Esophagus (tissue), 2 donors: ENCODE results near the gene XPNPEP1. TPM values are rescaled to one million over a fixed set of nuclear protein-coding genes. Genes with fewer than 3 reads are reported as not detected.

Experiments used
- H3K27ac ChIP-seq, 2 donors: one replicate each; pipeline ENCODE4 v1.5.1; 2013; ENCODE audit warnings: low read depth in 2 of 2, mild to moderate bottlenecking in 2 of 2, inconsistent platforms in 1 of 2, low read length in 1 of 2, moderate library complexity in 1 of 2
- H3K27me3 ChIP-seq, 2 donors: one replicate each; pipeline ENCODE4 v1.6.1; 2013; ENCODE audit warnings: low read length in 2 of 2, control low read depth in 1 of 2, mild to moderate bottlenecking in 1 of 2; ENCODE audit not compliant: insufficient read depth in 2 of 2, control insufficient read depth in 1 of 2
- H3K36me3 ChIP-seq, 2 donors: one replicate each; pipeline ENCODE4 v1.6.1; 2013; ENCODE audit warnings: low read length in 1 of 2; ENCODE audit not compliant: control insufficient read depth in 2 of 2, insufficient read depth in 2 of 2
- H3K4me1 ChIP-seq, 2 donors: one replicate each; pipeline ENCODE4 v1.6.1; 2013; ENCODE audit warnings: low read length in 1 of 2; ENCODE audit not compliant: control insufficient read depth in 2 of 2, insufficient read depth in 2 of 2
- H3K4me3 ChIP-seq, 2 donors: one replicate each; pipeline ENCODE4 v1.5.1; 2013; ENCODE audit warnings: low read length in 2 of 2, mild to moderate bottlenecking in 2 of 2, low read depth in 1 of 2, moderate library complexity in 1 of 2
- H3K9me3 ChIP-seq, 2 donors: one replicate each; pipeline ENCODE4 v1.6.1; 2013; ENCODE audit warnings: mild to moderate bottlenecking in 2 of 2, low read depth in 1 of 2, low read length in 1 of 2, moderate library complexity in 1 of 2; ENCODE audit not compliant: control insufficient read depth in 2 of 2, insufficient read depth in 1 of 2
- WGBS, 2 donors: extraction: QIAGEN DNeasy Blood & Tissue Kit; methylation state at CpG; one replicate each; pipeline ENCODE4 v1.1.7; 2013; 5-methylcytosine and 5-hydroxymethylcytosine counted together
- polyA plus RNA-seq, 2 donors: library from polyadenylated mRNA; stranded (reverse); fragments of 200-250 nt; gene quantifications; one replicate each; pipeline ENCODE4 v1.2.3, GENCODE V29; 2013
- donor health status: healthy with polysubstance abuse.
- donor health status: Bipolar disorder and iron deficiency.

The XPNPEP1 gene
- polyA plus RNA-seq, 2 donors = 11.3 to 29.3 TPM

DNA sequence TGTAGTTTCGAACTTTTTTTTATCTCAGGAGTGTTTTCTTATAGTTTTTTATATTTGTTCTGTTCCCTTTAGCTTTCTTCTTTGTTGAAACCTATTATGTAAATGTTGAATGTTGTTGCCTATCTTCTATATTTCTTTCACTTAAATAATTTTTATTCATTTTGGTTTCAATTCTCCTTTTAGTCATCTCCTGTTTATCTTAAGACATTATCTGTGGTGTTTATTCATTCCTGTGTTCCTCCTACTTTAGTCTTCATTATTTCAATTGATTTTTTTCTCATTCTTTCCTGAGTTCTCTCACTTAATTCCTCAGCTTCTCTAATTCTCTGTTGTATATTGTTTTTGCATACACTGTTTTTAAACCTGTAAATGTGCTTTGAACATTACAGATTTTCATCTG lies 64.1 kb downstream of the XPNPEP1 start:
- WGBS, 2 donors = 92 to 97% methylated on average over 1 of the region's 1 CpG
- no peaks in the 10 kb centered on the region for H3K4me1 ChIP-seq
- no peak overlapping the region for H3K4me3 ChIP-seq
- H3K36me3 ChIP-seq = peaks cover 0 to 3% of the 10 kb centered on the region in 2 donors
- peaks cover 0 to 1% of the 10 kb centered on the region in 2 donors for H3K9me3 ChIP-seq
- H3K27ac ChIP-seq = no peak overlapping the region
- no peaks in the 10 kb centered on the region for H3K27me3 ChIP-seq

DNA sequence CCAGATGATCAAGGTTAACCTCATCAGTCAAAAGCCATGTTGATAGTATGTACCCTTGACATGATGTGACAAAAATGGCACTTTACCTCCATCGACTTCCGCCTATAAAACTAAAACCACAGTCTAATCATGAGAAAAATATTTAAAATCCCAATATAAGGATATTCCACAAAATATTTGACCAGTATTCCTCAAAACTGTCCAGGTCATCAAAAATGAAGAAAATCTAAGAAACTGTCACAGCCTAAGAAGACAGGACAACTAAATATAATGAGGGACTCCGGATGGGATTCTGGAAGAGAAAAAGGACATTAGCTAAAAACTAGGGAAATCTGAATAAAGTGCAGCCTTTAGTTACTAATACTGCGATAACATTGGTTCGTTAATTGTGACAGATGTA lies 67.6 kb downstream of the XPNPEP1 start:
- Histone ChIP-seq H3K27me3 (no peaks in the 10 kb centered on the region), H3K27ac (no peak overlapping the region), H3K9me3 (no peaks in the 10 kb centered on the region), H3K4me1 (no peaks in the 10 kb centered on the region), H3K4me3 (no peak overlapping the region), H3K36me3 (no peaks in the 10 kb centered on the region)
- 89 to 91% methylated on average over 5 of the region's 5 CpGs for WGBS, 2 donors

DNA sequence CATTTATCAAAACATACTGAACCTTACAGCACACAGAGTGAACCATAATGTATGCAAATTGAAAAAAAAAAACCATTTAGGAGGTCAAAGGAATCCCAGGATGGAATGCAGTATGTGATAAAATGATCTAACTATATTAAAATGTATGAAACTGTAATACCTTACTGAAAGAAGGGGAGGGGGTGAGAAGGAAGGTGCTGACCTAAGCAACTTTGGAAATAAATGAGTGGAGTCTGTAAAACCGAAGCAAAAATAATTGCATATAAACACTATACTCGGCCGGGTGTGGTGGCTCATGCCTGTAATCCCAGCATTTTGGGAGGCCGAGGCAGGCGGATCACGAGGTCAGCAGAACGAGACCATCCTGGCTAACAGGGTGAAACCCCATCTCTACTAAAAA lies 69.4 kb downstream of the XPNPEP1 start:
- 92 to 97% methylated on average over 7 of the region's 7 CpGs for whole genome bisulfite sequencing, 2 donors
- Histone ChIP-seq H3K4me3 (no peak overlapping the region), H3K36me3 (no peaks in the 10 kb centered on the region)

DNA sequence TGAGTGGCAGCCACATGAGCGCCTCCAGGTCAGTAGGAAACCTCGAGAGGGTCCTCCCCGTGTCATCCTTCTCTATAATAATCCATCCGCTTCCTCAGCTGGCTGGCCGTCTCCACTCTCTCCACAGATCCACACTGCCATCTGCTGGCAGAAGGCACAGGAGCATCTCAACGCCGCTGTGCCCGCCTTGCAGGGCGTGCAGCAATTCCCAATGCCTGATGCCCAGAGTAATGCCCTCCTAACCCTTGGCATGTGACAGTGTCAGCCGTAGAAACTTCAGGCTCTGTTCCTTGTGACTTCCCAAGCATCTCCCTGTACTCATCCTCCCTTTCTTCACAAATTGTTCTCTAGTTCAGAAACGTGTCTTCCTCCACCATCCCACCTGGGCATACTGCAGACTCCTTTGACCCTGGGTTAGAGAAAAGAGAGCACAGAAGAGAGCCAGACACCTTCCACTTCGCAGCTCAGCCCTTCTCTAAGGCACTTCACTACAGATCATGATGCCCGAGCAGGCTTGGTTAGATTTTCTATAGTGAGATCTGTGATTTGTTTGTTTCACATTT lies 70.8 kb downstream of the XPNPEP1 start:
- H3K4me1 ChIP-seq = no peaks in the 10 kb centered on the region
- 8 to 9% methylated on average over 13 of the region's 13 CpGs for WGBS, 2 donors

More for the DNA sequence above, 69.4 kb downstream of the XPNPEP1 start:
- Histone ChIP-seq H3K27ac (no peak overlapping the region), H3K27me3 (no peaks in the 10 kb centered on the region), H3K4me1 (no peaks in the 10 kb centered on the region), H3K9me3 (no peaks in the 10 kb centered on the region)

GRCh38 chr10:109851616-109852474 lies 71.5 kb downstream of the XPNPEP1 start:
- 55 to 58% methylated on average over 10 of the region's 10 CpGs for WGBS, 2 donors

More for the DNA sequence above, 70.8 kb downstream of the XPNPEP1 start:
- no peaks in the 10 kb centered on the region for H3K27me3 ChIP-seq
- H3K9me3 ChIP-seq = no peaks in the 10 kb centered on the region
- no peak overlapping the region for H3K27ac ChIP-seq
- no peaks in the 10 kb centered on the region for H3K36me3 ChIP-seq
- no peak overlapping the region for H3K4me3 ChIP-seq

GRCh38 chr10:109846832-109847231 lies 76.5 kb downstream of the XPNPEP1 start:
- H3K4me3 ChIP-seq = no peak overlapping the region
- H3K4me1 ChIP-seq = no peaks in the 10 kb centered on the region
- H3K27ac ChIP-seq = no peak overlapping the region
- no peaks in the 10 kb centered on the region for H3K27me3 ChIP-seq
- H3K9me3 ChIP-seq = no peaks in the 10 kb centered on the region
- WGBS, 2 donors = 36 to 38% methylated on average over 3 of the region's 3 CpGs
- H3K36me3 ChIP-seq = no peaks in the 10 kb centered on the region

More at GRCh38 chr10:109851616-109852474, 71.5 kb downstream of the XPNPEP1 start:
- no peaks in the 10 kb centered on the region for H3K27me3 ChIP-seq
- no peaks in the 10 kb centered on the region for H3K4me1 ChIP-seq
- no peak overlapping the region for H3K4me3 ChIP-seq
- H3K27ac ChIP-seq = no peak overlapping the region
- no peaks in the 10 kb centered on the region for H3K36me3 ChIP-seq
- no peaks in the 10 kb centered on the region for H3K9me3 ChIP-seq

GRCh38 chr10:109845308-109845707 lies 78.0 kb downstream of the XPNPEP1 start:
- no peaks in the 10 kb centered on the region for H3K4me1 ChIP-seq
- H3K9me3 ChIP-seq = no peaks in the 10 kb centered on the region
- no peak overlapping the region for H3K4me3 ChIP-seq
- no peaks in the 10 kb centered on the region for H3K27me3 ChIP-seq
- no peaks in the 10 kb centered on the region for H3K36me3 ChIP-seq
- 87 to 88% methylated on average over 5 of the region's 5 CpGs for WGBS, 2 donors
- H3K27ac ChIP-seq = no peak overlapping the region

DNA sequence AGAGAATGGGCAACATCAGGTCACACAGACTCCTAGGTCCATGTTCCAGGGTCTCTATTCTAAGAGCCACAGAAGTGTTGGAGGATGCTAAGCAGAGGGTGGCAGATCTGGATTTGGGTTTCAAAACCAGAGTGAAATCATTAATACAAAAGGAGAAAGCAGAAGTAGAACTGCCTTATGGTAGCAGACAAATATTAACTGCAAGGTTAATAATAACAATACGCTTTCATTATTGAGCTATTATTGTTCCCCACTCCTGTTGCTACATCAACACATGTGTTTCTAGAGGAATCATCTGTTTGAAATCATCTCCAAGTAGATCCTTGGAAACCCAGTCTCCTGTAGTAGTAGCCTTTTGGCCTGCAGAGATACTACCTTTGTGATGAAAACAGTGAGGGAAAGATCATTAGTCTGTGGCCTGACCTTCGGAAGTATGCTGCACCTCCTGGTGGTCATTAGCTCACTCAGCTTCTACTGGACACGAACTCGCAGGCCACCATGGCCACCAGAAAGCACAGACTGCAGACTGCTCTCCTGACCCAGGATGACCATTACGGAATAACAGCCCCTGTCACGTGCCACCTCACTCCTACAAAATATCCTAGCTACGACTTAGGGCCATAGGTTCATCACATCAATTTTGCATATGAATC lies 84.6 kb downstream of the XPNPEP1 start:
- 86 to 89% methylated on average over 7 of the region's 7 CpGs for WGBS, 2 donors
- Histone ChIP-seq H3K27me3 (no peaks in the 10 kb centered on the region), H3K4me1 (no peaks in the 10 kb centered on the region), H3K36me3 (no peaks in the 10 kb centered on the region), H3K4me3 (no peak overlapping the region), H3K9me3 (peaks cover 0 to 2% of the 10 kb centered on the region in 2 donors), H3K27ac (no peak overlapping the region)

DNA sequence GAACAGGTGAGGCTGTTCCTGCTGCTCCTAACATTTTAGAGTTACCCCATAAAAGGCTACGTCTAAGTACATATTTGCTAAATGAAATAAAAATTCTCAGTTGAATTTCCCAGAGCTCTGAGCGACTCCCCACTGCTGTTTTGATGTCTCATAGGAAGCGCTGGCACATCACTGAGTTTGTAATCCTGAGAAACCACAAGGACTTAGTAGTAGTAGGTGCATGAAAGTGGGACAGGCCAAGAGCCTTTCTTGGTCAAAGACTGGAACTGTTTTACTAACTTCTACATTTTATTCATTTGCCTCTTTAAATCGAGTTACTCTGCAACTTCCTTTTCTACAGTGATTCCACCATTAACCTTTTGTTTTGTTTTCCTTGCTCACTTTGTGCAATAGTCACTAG lies 85.9 kb downstream of the XPNPEP1 start:
- Histone ChIP-seq H3K4me3 (no peak overlapping the region), H3K9me3 (peaks cover 0 to 2% of the 10 kb centered on the region in 2 donors), H3K4me1 (no peaks in the 10 kb centered on the region), H3K27ac (no peak overlapping the region), H3K27me3 (no peaks in the 10 kb centered on the region), H3K36me3 (no peaks in the 10 kb centered on the region)
- WGBS, 2 donors = 65 to 68% methylated on average over 4 of the region's 4 CpGs
